Superior temporal gyrus (tissue), 1 donor: ENCODE results near the gene RB1.

Experiments used
- DNase-seq: peaks from one replicate; pipeline ENCODE4 v3.0.0-alpha.2; 2016; ENCODE audit errors: extremely low spot score

The RB1 gene

DNA sequence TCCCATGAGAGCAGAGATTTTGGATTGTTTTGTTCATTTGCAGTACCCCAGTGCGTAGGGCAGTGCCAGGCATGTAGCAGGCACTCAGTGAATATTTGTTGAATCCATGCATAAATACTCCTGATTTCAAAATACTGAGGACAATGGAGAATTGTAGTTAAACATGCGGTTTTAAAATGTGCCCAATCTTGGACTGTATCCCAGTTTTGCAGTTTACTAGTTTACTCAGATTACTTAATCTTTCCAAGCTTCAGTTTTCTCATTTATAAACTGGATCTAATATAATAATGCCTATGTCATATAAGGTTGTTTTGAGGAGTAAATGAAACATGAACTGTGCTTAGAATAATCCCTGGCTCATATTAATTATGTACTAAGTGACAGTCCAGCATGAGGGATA lies 190.3 kb downstream of the RB1 start:
- peak; percentile 76 for DNase-seq

DNA sequence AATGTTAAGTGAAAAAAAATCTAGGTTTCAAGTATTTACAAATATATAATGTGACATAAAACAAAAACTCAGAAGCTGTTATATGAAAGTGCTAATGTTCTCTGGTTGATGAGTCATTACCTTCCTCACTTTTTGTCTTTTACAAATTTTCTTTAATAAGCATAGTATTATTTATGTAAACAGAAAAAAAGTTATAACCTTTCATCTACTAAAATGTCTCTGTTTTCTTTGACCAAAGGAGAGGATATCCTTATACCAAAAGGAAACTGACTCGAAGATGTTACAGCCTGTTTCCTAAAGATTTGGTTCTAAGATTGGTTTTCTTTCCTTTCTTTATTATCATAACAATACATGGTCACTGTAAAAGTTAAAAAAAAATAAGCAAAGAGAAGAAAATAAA lies 191.3 kb downstream of the RB1 start:
- DNase-seq = no peak

DNA sequence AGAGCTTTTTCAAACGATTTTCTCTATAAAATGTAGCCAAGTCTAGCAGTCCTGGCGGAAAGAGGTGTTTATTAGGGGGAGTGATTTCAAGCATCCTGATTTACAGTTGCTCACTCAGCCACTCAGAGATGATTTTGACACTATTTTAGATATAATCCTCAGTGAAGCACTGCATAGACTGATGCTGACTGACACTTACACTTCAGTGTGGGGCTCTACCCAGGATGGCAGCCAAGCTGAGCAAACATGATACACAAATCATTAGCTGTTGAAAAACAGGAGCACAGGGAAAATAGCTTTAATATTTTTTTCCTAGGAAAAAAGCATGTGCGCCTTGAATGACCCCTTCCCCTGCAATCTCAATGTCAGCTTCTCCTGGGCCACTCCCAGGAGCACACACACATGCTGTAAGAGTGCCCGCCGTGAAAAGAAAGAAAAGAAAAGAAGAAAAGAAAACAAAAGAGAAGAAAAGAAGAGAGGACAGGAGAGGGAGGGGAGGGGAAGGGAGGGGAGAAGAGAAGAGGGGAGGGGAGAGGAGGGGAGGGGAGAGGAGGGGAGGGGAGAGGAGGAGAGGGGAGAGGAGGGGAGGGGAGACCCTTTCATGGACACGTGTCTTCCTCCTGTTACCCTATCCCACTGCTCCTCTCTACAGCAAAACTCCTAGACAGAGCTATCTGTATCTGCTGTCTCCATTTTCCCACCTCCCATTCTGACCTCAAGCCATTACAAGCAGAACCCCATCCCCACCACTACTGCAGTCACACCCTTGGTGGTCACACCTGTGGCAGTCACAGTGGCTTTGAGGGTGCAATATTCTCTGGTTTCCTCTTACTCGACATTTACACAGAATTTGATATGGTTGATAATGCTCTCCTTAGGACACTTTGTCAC lies 193.0 kb downstream of the RB1 start:
- DNase-seq = peak; percentile 12

DNA sequence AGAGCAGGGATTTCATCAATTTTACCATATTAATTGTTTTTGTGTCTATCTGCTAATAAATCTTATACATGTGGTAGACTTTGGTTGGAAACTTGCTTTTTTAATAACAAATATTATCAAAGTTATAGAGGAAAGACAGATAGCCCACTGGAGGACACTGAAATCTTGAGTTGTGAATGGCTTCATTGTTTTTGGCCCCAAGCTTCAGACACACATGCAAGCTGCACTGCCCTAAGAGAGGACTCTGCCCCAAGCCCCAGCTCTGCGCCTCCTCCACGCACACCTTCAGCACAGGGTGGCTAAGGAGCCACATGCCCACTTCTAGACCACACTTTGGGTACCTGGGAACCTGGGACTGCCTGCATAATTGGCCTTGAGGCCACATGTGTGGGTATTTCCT lies 194.1 kb downstream of the RB1 start:
- DNase-seq = peak; percentile 18

DNA sequence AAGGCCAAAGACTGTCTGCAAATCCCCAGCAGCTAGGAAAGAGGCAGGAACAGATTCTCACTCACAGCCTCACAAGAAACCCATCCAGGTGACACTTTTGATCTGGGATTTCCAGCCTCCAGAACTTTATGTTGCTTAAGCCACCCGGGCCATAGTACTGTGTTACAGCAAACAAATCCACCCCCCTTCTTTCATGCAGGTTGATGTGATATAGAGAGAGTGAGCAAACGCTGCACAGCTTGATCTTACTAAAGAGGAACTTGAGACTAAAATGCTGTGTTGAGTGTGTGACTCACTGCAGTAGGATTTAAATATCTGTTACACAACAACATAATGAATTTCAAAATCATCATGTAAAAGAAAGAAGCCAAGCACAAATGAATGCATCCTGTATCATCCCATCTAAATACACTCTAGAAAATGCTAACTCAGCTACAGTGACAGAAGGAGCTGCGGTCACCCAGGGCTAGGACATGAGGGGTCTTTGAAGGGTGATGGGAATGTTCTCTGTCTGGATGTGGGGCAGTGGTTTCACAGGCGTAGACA lies 197.2 kb downstream of the RB1 start:
- peak; percentile 76 for DNase-seq

DNA sequence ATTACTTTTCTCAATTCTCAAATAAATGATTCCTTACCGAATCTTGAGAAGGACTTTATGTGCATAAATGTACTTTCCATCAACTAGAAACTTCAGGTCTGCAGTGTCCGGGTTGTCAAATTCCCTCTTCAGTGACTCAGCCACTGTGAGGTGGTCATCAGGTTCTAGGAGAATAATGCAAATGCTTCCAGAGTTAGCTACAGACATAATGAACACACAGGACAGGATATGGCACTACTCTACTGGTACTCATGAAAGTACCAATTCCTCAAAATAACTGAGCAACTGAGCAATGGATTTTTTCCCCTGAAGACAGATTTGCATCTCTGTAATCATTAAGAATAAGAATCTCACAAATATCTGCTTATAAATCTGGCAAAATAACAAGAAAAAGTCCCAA lies 198.2 kb downstream of the RB1 start:
- DNase-seq = no peak

DNA sequence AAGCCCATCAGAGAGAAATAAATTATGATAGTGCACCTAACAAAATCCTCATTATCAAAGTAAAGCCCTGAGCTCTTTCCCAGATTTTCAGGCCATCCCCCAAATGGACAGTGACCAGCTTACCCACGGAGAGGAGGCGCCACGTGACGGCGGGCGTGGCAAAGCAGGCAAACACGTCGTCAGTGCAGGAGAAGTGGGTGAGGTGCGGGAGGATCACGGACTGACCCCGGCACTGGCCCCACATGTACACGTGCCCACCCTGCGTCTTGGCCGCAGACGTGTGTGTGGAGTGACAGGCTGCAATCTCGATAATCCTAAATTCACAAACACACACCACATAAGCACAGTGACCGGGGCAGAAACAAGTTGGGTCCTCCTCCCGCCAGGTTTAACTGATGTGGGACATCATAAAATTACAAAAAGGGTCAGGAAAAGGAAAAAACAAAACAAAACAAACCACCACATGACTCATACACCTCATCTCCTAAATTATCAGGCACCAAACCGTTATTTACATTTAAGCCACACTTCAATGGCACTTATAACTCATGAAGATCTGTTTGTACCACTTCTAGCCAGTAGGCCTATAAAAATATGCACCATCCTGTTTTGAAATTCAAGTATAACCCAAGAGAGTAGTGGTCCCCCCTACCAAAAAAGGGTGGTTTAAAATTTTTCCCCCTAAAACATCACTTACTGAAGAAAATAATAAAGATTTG lies 199.2 kb downstream of the RB1 start:
- DNase-seq = no peak

DNA sequence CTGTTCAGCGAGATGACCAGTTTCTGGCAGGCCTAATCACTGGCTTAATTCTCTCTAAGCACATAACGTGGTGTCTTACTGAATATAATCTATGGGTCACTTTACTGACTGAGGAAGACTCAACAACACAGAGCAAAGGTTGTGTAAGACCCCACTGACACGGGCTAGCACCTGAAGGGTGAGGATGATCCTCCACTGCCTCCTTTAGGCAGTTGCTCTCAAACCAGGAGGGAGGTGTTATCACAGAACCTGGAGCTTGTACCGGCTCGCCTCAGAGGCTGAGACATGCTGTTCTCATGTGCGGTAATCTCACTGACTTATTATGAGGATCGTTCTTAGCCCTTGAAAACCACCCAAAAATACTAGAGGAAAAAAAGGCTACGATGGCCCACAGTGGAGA lies 201.1 kb downstream of the RB1 start:
- DNase-seq = no peak

DNA sequence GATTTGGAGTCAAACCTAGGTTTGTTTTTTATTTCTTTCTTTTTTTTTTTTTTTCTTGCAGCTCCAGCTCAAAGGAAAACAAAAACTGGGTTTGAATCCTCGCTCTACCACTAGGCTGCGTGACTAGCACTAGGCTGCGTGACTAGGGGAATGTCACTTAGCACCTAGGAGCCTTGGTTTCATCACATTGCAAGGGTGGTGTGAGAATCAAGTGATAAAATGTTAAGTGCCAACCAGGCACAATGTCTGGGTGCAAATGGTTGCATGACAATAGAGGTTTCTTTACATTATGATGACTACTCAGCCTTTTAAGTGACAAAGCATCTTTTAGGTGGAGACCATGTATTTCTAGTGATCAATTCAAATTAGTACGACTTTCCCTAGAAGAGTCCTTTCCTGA lies 201.5 kb downstream of the RB1 start:
- DNase-seq = no peak

DNA sequence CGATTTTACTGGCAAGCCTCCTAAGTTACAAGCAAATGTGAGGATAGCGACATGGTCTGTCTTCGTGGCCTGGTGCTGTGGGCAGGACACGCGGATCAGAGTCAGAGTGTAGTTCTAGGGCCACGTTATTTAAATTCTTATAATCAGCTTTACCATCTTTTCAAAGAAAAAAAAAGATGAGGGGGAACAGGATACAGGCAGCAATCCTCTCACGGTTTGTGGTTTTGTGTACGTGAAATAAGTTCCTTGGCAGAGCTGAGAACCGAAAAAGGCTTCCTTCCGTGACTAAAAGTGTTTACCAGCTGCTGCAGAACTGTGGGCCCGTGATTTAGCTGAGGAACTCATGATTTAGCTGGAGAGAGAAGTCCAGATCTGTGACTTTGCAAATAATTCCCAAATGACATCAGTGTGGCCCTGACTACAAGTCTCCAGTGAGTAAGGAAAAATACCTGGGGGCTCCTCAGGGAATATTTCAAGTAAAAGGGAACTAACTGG lies 202.1 kb downstream of the RB1 start:
- DNase-seq = peak; percentile 63

DNA sequence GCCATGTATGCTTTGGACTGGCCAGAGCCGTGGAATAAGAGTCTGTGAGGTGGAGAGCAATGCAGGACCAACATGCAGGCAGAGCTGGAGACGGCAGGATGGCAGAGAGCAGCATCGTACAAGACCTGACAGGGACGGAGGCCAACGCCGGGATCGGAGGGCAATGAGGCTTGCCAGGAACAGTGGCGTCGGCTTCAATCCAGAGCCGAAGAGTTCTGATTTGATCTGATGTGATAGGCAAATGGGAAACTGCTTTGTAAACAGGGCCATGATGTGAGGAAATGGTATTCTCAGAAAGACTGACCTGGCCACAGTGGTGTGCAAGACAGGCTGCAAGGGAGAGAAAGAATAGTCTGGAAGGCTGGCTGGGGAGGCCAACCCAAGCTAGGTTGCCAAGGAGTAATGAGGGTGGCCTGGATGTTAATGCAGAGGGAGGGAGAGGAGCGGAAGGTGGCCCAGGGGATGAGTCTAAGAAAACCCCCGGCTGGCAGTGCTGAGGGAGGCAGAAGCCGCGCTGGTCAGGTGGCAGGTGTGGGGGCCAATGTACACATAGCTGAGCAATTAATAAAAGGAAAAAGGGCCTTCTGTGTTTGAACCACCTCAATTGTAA lies 202.6 kb downstream of the RB1 start:
- DNase-seq = no peak

DNA sequence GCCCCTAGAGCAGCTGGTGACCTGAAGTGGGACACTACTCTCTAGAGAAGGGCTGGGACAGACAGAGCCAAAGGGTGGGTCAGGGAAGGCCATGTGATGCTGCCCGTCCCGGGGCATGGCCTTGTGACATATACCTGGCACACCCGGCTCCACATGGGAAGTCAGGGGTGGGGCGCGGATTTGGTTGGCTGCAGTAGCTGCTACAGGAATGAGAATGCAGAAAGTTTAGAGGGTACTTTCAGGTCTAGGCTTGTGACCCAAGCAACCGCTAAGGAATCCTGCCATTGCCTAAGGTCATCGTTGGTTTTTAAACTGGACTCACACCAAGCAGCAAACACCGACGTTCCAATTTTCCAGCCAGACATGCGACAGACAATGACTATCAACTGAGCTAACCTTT lies 203.5 kb downstream of the RB1 start:
- DNase-seq = no peak

DNA sequence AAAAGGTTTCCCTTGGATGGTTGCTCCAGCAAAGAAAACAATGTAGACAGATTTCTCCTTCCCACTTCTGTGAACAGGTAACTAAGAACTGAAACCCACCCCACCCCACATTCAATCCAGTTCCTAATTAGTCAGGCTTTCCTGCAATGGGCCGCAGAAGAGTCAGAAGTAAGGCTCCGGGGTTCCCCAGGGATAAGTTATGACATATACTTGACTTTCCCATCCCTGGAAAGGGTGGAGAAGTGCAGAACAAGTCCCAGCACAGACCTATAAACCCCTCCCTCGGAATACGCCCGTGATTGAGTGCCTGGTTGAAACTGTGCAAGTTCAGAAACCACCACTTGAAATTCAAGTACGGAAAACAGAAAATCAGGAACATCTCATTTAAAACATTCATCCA lies 204.5 kb downstream of the RB1 start:
- no peak for DNase-seq

DNA sequence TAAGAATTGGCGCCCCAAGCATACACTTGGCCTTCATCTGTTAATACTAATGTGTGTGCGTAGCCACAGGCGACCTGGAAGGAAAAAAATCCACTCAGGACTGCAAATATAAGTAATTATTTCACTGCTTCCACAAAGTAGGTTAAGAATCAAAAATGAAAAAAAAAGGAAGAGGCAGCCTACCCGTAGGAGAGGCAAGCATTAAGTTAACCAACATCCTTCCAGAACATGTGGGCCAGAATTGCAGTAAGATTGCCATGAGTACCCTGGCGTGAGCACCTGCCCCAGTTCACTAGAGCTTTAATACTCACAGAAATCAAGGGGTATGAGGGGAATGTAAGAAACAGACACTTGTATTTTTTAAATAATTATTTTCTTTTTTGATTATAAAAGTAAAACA lies 207.1 kb downstream of the RB1 start:
- DNase-seq = no peak

DNA sequence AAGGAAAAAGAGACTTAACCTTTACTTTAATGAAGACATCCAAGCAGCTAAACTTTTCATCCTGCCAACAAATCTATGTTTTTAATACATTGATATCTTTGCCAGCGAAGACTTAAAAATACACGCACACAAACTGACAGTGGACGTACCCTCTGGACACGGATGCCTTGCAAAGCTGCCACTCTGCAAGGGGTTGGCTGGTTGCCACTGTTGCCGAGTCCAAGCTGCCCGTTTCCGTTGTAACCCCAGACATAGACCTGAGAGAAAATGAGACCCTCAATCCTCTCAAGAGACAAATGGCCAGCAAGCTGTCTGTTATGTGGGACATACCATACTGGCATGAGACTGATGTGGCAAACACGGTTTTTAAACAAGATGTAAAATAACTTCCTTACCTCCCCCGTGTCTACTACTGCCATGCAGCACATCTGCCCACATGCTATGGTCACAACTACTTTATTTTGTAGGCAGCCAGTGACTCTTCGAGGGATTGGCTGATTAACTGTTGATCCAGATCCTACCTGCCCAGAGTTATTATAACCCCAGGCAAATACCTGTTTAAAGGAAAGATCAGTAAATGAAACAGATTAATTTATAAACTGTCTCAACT lies 208.2 kb downstream of the RB1 start:
- DNase-seq = no peak

DNA sequence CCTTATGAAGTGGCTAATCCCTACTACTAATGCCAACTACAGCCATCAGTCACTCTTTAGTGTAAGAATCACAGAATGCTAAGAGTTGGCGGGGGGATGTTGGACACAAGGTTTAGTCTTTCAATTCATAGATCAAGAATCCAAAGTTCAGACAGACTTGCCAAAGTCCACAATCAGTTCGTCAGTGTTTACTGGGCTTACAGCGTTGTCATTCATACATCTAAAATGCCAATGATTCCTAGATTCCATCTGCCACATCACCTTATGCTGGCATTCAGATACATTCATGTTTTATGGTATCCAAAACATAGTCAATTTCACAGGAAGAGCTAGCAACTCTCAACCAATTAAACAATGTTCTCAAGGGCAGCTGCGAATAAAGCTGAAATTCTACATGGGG lies 211.2 kb downstream of the RB1 start:
- DNase-seq = no peak

DNA sequence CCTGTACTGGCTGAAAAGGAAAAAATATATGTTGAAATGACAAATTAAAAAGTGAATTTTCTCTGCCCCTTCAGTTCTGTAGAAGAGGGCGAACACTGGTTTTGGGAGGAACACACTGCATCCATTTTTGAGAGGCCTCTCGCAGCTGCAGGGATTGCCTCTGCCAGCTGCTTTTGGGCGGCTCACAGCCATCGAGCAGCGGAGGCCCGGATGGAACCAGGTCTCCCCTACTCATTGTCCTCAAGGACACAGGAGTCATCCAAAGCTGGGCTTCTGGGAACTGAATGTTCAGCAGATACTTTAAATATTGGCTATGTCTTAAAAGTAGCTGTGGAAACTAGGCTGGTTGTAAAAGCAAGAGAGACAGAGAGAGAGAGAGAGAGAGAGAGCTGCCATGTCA lies 212.2 kb downstream of the RB1 start:
- no peak for DNase-seq

DNA sequence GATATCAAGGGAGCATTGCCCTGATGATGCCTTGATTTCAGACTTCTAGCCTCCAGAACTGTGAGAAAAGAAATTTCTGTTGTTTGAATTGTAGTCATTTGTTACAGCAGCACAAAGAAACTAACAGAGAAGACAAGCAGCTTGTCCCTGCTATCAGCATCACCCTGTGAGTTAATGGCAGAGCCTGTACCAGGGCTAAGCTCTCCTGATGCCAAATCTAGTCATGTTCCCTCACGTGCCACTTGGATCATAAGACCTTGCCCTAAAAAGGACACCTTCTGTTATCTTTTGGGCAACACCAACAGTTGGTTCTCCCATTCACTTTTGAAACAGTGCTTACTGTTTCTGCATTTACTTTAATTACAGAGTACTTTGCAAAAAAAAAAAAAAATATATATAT lies 214.5 kb downstream of the RB1 start:
- DNase-seq = no peak

DNA sequence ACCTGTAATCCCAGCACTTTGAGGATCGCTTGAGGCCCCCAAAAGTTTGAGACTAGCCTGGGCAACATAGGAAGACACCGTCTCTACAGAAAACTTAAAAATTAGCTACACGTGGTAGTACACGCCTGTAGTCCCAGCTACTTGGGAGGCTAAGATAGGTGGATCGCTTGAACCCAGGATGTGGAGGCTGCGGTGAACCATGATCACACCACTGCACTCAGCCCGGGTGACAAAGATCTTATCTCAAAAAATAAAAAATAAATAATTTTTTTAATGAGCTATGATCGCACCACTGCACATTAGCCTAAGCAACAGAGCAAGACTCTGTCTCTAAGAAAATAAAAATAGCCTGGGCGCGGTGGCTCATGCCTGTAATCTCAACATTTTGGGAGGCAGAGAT lies 222.7 kb downstream of the RB1 start:
- DNase-seq = no peak

DNA sequence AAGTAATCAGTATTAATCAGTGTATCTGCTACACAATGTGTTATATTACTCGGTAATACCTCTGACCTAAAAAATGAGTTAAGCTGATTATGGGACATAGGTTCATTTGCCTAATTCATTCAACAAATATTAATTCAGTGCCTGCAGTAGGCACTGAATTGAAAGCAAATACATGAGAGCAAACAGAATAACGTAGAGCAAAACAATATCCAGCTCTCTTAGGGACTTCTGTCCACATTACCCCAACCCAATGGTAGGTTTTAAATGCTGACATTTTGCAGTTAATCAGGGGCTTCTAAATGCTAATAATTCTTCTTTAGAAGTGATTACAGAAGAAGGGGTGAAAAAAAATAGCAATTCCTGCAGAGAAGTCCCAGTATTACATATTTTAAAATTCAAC lies 224.4 kb downstream of the RB1 start:
- no peak for DNase-seq

DNA sequence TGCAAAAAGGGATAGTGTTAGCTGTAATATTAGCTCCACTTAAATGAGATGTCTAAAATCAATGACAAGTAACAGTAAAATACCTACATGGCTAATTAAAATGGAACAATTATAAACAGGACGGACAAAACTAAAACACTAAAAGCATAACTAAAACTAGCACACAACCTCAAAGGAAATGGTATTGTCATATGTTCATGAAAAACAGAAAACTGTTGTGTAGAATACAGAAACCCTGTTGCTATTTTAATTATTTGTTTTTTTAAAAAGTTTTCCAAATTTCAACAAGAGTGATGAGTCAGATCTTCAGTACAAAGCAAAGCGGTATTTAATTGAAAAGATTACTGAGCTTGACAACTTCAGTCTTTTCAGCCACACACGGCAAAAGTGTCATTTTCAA lies 225.2 kb downstream of the RB1 start:
- no peak for DNase-seq

DNA sequence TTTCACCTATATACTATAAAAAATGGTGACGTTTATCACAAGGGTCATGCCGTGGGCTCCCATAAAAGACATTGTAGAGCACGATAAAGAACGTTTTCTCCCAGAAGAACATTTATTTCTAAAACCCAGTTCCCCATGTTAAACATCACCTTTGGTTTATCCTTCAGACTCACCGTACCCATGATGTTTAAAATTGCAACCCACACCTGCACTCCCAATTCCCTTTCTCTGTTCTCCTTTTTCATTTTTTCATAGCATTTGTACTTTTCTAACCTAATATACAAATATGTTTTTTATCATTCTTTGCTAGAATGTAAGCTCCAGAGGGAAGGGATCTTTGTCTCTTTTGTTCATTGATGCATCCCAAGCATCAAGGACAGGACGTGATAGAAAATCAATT lies 227.3 kb downstream of the RB1 start:
- no peak for DNase-seq
